ENCODE results near the gene SPRR2D.

GRCh38 chr1:152998476-152998875, 42.4 kb downstream of the SPRR2D start:
- TF ChIP-seq CTCF (IDR thresholded peaks at IDR 0.05) (no peak), POLR2A (IDR thresholded peaks at IDR 0.05) (no peak), POLR2AphosphoS5 (IDR thresholded peaks at IDR 0.05) (no peak)

Measured in prostate gland (tissue), 2 donors.